Mesenchymal stem cell (in vitro differentiated cells and primary cell): ENCODE data around the gene POLR3C.
A peak's percentile ranks its signal among the peaks of the same experiment; 100 is the strongest.

Source experiments
- DNase-seq: peaks from one replicate; pipeline ENCODE4 v3.0.0-alpha.2; 2013
- H2AFZ ChIP-seq: one replicate; pipeline ENCODE4 v1.6.1; 2013; ENCODE audit warnings: low read depth, mild to moderate bottlenecking, control low read depth, inconsistent platforms, low read length, moderate library complexity
- H2AK5ac ChIP-seq: 2 replicates; pipeline ENCODE4 v1.6.1; 2013; ENCODE audit warnings: low read length, moderate library complexity, mild to moderate bottlenecking, inconsistent platforms; ENCODE audit not compliant: severe bottlenecking
- H2BK120ac ChIP-seq: one replicate; pipeline ENCODE4 v1.6.1; 2013; ENCODE audit warnings: low read depth, mild to moderate bottlenecking, inconsistent platforms, low read length, moderate library complexity
- H2BK12ac ChIP-seq, 2 experiments: one replicate each; pipeline ENCODE4 v1.6.1; 2013; ENCODE audit warnings: inconsistent platforms in 2 of 2, low read length in 2 of 2, mild to moderate bottlenecking in 2 of 2, moderate library complexity in 2 of 2, control low read depth in 1 of 2
- H2BK15ac ChIP-seq: one replicate; pipeline ENCODE4 v1.6.1; 2013; ENCODE audit warnings: mild to moderate bottlenecking, low read depth, inconsistent platforms; ENCODE audit not compliant: poor library complexity, severe bottlenecking
- H2BK5ac ChIP-seq: 2 replicates; pipeline ENCODE4 v1.6.1; 2013; ENCODE audit warnings: low read depth, mild to moderate bottlenecking, low read length, control low read depth, inconsistent platforms; ENCODE audit not compliant: poor library complexity, severe bottlenecking
- H3K14ac ChIP-seq, 2 experiments: one replicate each; pipeline ENCODE4 v1.6.1; 2013; ENCODE audit warnings: inconsistent platforms in 2 of 2, low read length in 2 of 2, control low read depth in 1 of 2, mild to moderate bottlenecking in 1 of 2, moderate library complexity in 1 of 2
- H3K18ac ChIP-seq, 2 experiments: one replicate each; pipeline ENCODE4 v1.6.1; 2013; ENCODE audit warnings: inconsistent platforms in 2 of 2, low read length in 2 of 2, control low read depth in 1 of 2, low read depth in 1 of 2, mild to moderate bottlenecking in 1 of 2
- H3K23ac ChIP-seq, 2 experiments: one replicate each; pipeline ENCODE4 v1.6.1; 2013; ENCODE audit warnings: inconsistent platforms in 2 of 2, low read length in 2 of 2, mild to moderate bottlenecking in 2 of 2, moderate library complexity in 2 of 2, control low read depth in 1 of 2
- H3K27ac ChIP-seq: 2 replicates; pipeline ENCODE4 v1.5.1; 2013; ENCODE audit warnings: mild to moderate bottlenecking, moderate library complexity, low read length, control low read depth, inconsistent platforms; ENCODE audit not compliant: poor library complexity, severe bottlenecking
- H3K27me3 ChIP-seq, 2 experiments: 2 replicates each; pipeline versions ENCODE4 v1.6.1 to v1.7.0; 2013; ENCODE audit warnings: low read length in 2 of 2, mild to moderate bottlenecking in 2 of 2, moderate library complexity in 2 of 2, control low read depth in 1 of 2, inconsistent platforms in 1 of 2; ENCODE audit not compliant: control insufficient read depth in 1 of 2, insufficient read depth in 1 of 2
- H3K36me3 ChIP-seq, 2 experiments: 2 replicates each; pipeline versions ENCODE4 v1.6.1 to v1.7.0; 2013; ENCODE audit warnings: low read length in 2 of 2, control low read depth in 1 of 2, inconsistent platforms in 1 of 2, low read depth in 1 of 2, mild to moderate bottlenecking in 1 of 2; ENCODE audit not compliant: insufficient read depth in 2 of 2, control insufficient read depth in 1 of 2
- H3K4ac ChIP-seq, 2 experiments: one replicate each; pipeline ENCODE4 v1.6.1; 2013; ENCODE audit warnings: inconsistent platforms in 2 of 2, low read length in 2 of 2, mild to moderate bottlenecking in 2 of 2, moderate library complexity in 2 of 2, control low read depth in 1 of 2, low read depth in 1 of 2
- H3K4me1 ChIP-seq: 2 replicates; pipeline ENCODE4 v1.6.1; 2013; ENCODE audit warnings: low read depth, low read length, control low read depth; ENCODE audit not compliant: control insufficient read depth, insufficient read depth
- H3K4me2 ChIP-seq: 2 replicates; pipeline ENCODE4 v1.6.1; 2013; ENCODE audit warnings: low read length, mild to moderate bottlenecking, inconsistent platforms; ENCODE audit not compliant: poor library complexity, severe bottlenecking
- H3K4me3 ChIP-seq, 2 experiments: 2 replicates each; pipeline versions ENCODE4 v1.5.1 to v1.7.0; 2013; ENCODE audit warnings: low read length in 2 of 2, mild to moderate bottlenecking in 2 of 2, control low read depth in 1 of 2, low read depth in 1 of 2; ENCODE audit not compliant: insufficient read depth in 1 of 2
- H3K79me1 ChIP-seq: replicated peaks from 2 replicates; pipeline ENCODE4 v1.6.1; 2013; ENCODE audit warnings: mild to moderate bottlenecking, control low read depth, low read length, inconsistent platforms; ENCODE audit not compliant: poor library complexity, severe bottlenecking
- H3K9ac ChIP-seq: 2 replicates; pipeline ENCODE4 v1.7.0; 2013; ENCODE audit warnings: mild to moderate bottlenecking, low read length, moderate library complexity
- H3K9me3 ChIP-seq: 2 replicates; pipeline ENCODE4 v1.7.0; 2013; ENCODE audit warnings: mild to moderate bottlenecking, low read length; ENCODE audit not compliant: control insufficient read depth
- H4K8ac ChIP-seq: one replicate; pipeline ENCODE4 v1.6.1; 2013; ENCODE audit warnings: inconsistent platforms, mild to moderate bottlenecking, low read length, moderate library complexity
- H4K91ac ChIP-seq: one replicate; pipeline ENCODE4 v1.6.1; 2013; ENCODE audit warnings: mild to moderate bottlenecking, low read length, inconsistent platforms
- WGBS: methylation state at CpG from one replicate; pipeline ENCODE4 v1.1.7; 2013; ENCODE audit warnings: mixed read lengths; 5-methylcytosine and 5-hydroxymethylcytosine counted together

Gene POLR3C

GRCh38 chr1:145871994-145872924 is 48.3 kb downstream of the POLR3C start:
- no peak overlapping the region for H2BK120ac ChIP-seq
- no peak overlapping the region for H2BK5ac ChIP-seq
- peaks cover 4% of the 10 kb centered on the region for H3K4me1 ChIP-seq
- H3K18ac ChIP-seq: peak overlapping the region; percentile 11 to 67
- H3K9ac ChIP-seq: peak overlapping the region; percentile 82
- DNase-seq: peak; percentile 43
- no peak overlapping the region for H3K23ac ChIP-seq
- H3K4me3 ChIP-seq: peak overlapping the region in 1 of 2 experiments; percentile 86
- H4K91ac ChIP-seq: no peak overlapping the region
- H3K27me3 ChIP-seq: no peaks in the 10 kb centered on the region
- peak overlapping the region; percentile 7 for H2AFZ ChIP-seq
- H2BK15ac ChIP-seq: no peak overlapping the region
- no peak overlapping the region for H3K14ac ChIP-seq
- peak overlapping the region; percentile 59 for H3K4me2 ChIP-seq
- H2AK5ac ChIP-seq: no peak overlapping the region
- 37% methylated on average over 47 of the region's 47 CpGs for WGBS
- H3K79me1 ChIP-seq: no peaks in the 10 kb centered on the region
- no peak overlapping the region for H2BK12ac ChIP-seq
- H4K8ac ChIP-seq: peak overlapping the region; percentile 54
- H3K36me3 ChIP-seq: peaks cover 0 to 9% of the 10 kb centered on the region in 2 experiments
- H3K27ac ChIP-seq: no peak overlapping the region
- H3K9me3 ChIP-seq: no peaks in the 10 kb centered on the region
- H3K4ac ChIP-seq: no peak overlapping the region

GRCh38 chr1:145874646-145875045 is 50.6 kb downstream of the POLR3C start:
- Histone ChIP-seq H2AFZ (no peak overlapping the region), H4K91ac (no peak overlapping the region), H3K79me1 (no peaks in the 10 kb centered on the region), H3K4me2 (no peak overlapping the region), H3K14ac (no peak overlapping the region), H3K4ac (no peak overlapping the region), H3K23ac (no peak overlapping the region), H3K18ac (no peak overlapping the region), H3K36me3 (no peaks in the 10 kb centered on the region), H2BK120ac (no peak overlapping the region), H2AK5ac (no peak overlapping the region), H3K27me3 (no peaks in the 10 kb centered on the region), H2BK5ac (no peak overlapping the region), H3K9me3 (no peaks in the 10 kb centered on the region), H2BK12ac (no peak overlapping the region), H3K4me1 (peaks cover 8% of the 10 kb centered on the region), H3K4me3 (no peak overlapping the region), H3K9ac (no peak overlapping the region), H4K8ac (no peak overlapping the region), H3K27ac (no peak overlapping the region), H2BK15ac (no peak overlapping the region)
- 94% methylated on average over 12 of the region's 12 CpGs for WGBS
- DNase-seq: no peak

- no peak for DNase-seq
- no peaks in the 10 kb centered on the region for H3K36me3 ChIP-seq
- no peak overlapping the region for H4K91ac ChIP-seq
- H3K9ac ChIP-seq: no peak overlapping the region
- no peak overlapping the region for H3K27ac ChIP-seq
- no peaks in the 10 kb centered on the region for H3K9me3 ChIP-seq
- H2BK15ac ChIP-seq: no peak overlapping the region
- H3K4me3 ChIP-seq: no peak overlapping the region
- H2AFZ ChIP-seq: no peak overlapping the region
- H3K27me3 ChIP-seq: no peaks in the 10 kb centered on the region
- H3K4me2 ChIP-seq: no peak overlapping the region
- H2AK5ac ChIP-seq: no peak overlapping the region
- no peak overlapping the region for H2BK120ac ChIP-seq
- no peak overlapping the region for H3K4ac ChIP-seq
- H3K4me1 ChIP-seq: peaks cover 5% of the 10 kb centered on the region
- H3K79me1 ChIP-seq: no peaks in the 10 kb centered on the region
- WGBS: 79% methylated on average over 7 of the region's 7 CpGs
- H3K14ac ChIP-seq: no peak overlapping the region
- no peak overlapping the region for H4K8ac ChIP-seq
- H2BK12ac ChIP-seq: peak overlapping the region in 1 of 2 experiments; percentile 29
- no peak overlapping the region for H2BK5ac ChIP-seq
- H3K18ac ChIP-seq: no peak overlapping the region
- no peak overlapping the region for H3K23ac ChIP-seq
Observed at GRCh38 chr1:145877923-145878486, 54.0 kb downstream of the POLR3C start.

GRCh38 chr1:145878724-145879123 is 54.7 kb downstream of the POLR3C start:
- Histone ChIP-seq H3K9ac (no peak overlapping the region), H3K4me2 (no peak overlapping the region), H3K9me3 (no peaks in the 10 kb centered on the region), H3K18ac (no peak overlapping the region), H3K79me1 (no peaks in the 10 kb centered on the region), H3K14ac (no peak overlapping the region), H2AK5ac (no peak overlapping the region), H3K36me3 (no peaks in the 10 kb centered on the region), H2BK15ac (no peak overlapping the region), H2BK5ac (no peak overlapping the region), H2BK120ac (no peak overlapping the region), H3K4ac (no peak overlapping the region), H3K27me3 (no peaks in the 10 kb centered on the region), H3K23ac (no peak overlapping the region), H2BK12ac (no peak overlapping the region), H4K8ac (no peak overlapping the region), H4K91ac (no peak overlapping the region), H3K27ac (no peak overlapping the region), H3K4me1 (peaks cover 5% of the 10 kb centered on the region), H3K4me3 (no peak overlapping the region), H2AFZ (no peak overlapping the region)
- WGBS: 100% methylated on average over 1 of the region's 2 CpGs
- peak; percentile 26 for DNase-seq
